DND-41 (cell line): ENCODE results near the gene CDK13.

Experiments
- ATAC-seq: fragments of 200-7000 bp; cut with Tn5 transposase; 3 replicates; pipeline ENCODE4 v1.9.1; 2021; ENCODE audit warnings: low read depth; ENCODE audit not compliant: insufficient read depth
- DNase-seq: peaks from one replicate; pipeline ENCODE4 v3.0.0-alpha.2; 2020
- H2AFZ ChIP-seq: 2 replicates; pipeline ENCODE4 v1.6.0; 2012; ENCODE audit warnings: low read depth, low read length
- H3K27ac ChIP-seq: 2 replicates; pipeline ENCODE4 v1.5.1; 2012; ENCODE audit warnings: low read length, inconsistent platforms
- H3K27me3 ChIP-seq: fragments of 200-600 bp; sonication (generic); 2 replicates; pipeline ENCODE4 v1.6.0; 2012; ENCODE audit warnings: low read length, mild to moderate bottlenecking, inconsistent platforms; ENCODE audit not compliant: insufficient read depth, poor library complexity
- H3K36me3 ChIP-seq: 2 replicates; pipeline ENCODE4 v1.5.1; 2012; ENCODE audit warnings: low read length, inconsistent platforms; ENCODE audit not compliant: insufficient read depth
- H3K4me1 ChIP-seq: 2 replicates; pipeline ENCODE4 v1.5.1; 2012; ENCODE audit warnings: mild to moderate bottlenecking, low read length; ENCODE audit not compliant: insufficient read depth
- H3K4me2 ChIP-seq: 2 replicates; pipeline ENCODE4 v1.6.0; 2012; ENCODE audit warnings: mild to moderate bottlenecking, moderate library complexity, low read length, inconsistent platforms; ENCODE audit not compliant: insufficient read depth
- H3K4me3 ChIP-seq, 2 experiments: fragments of 200-600 bp in 1 of 2; shearing (Covaris generic) in 1 of 2; 2 replicates each; pipeline ENCODE4 v1.5.1; 2012 to 2016; ENCODE audit warnings: inconsistent platforms in 2 of 2, low read length in 2 of 2, mild to moderate bottlenecking in 2 of 2, low read depth in 1 of 2, moderate library complexity in 1 of 2
- H3K79me2 ChIP-seq: 2 replicates; pipeline ENCODE4 v1.6.0; 2012; ENCODE audit warnings: low read length, inconsistent platforms; ENCODE audit not compliant: insufficient read depth
- H3K9ac ChIP-seq: 2 replicates; pipeline ENCODE4 v1.6.0; 2012; ENCODE audit warnings: low read depth, mild to moderate bottlenecking, inconsistent platforms, low read length, moderate library complexity
- H3K9me3 ChIP-seq: 2 replicates; pipeline ENCODE4 v1.5.1; 2012; ENCODE audit warnings: low read length, moderate library complexity, mild to moderate bottlenecking, inconsistent platforms; ENCODE audit not compliant: insufficient read depth, severe bottlenecking
- H4K20me1 ChIP-seq: 2 replicates; pipeline ENCODE4 v1.6.0; 2012; ENCODE audit warnings: low read length; ENCODE audit not compliant: insufficient read depth
- CTCF ChIP-seq: IDR thresholded peaks from 2 replicates; pipeline ENCODE4 v1.5.1; 2012; ENCODE audit warnings: borderline replicate concordance, low read length, moderate library complexity, mild to moderate bottlenecking; ENCODE audit not compliant: poor library complexity, severe bottlenecking; ENCODE audit errors: extremely low read depth
- EZH2 ChIP-seq: IDR thresholded peaks from 3 replicates; pipeline ENCODE4 v1.6.1; 2012; ENCODE audit warnings: borderline replicate concordance, low read depth, mild to moderate bottlenecking, moderate library complexity, low read length, inconsistent platforms; ENCODE audit not compliant: severe bottlenecking

CDK13 gene

GRCh38 chr7:40098810-40099209 is 148.8 kb downstream of the CDK13 start:
- TF ChIP-seq CTCF = no peak
- TF ChIP-seq EZH2 = no peak
- H3K9me3 ChIP-seq = no peaks in the 10 kb centered on the region
- DNase-seq = no peak
- no peaks in the 10 kb centered on the region for H3K4me1 ChIP-seq
- H3K4me2 ChIP-seq = no peak overlapping the region
- no peaks in the 10 kb centered on the region for H3K79me2 ChIP-seq
- no peak overlapping the region for H2AFZ ChIP-seq
- peaks cover 31% of the 10 kb centered on the region for H3K36me3 ChIP-seq
- ATAC-seq = no peak
- H3K4me3 ChIP-seq = no peak overlapping the region
- no peak overlapping the region for H3K27ac ChIP-seq
- no peaks in the 10 kb centered on the region for H4K20me1 ChIP-seq
- H3K27me3 ChIP-seq = no peaks in the 10 kb centered on the region
- H3K9ac ChIP-seq = no peak overlapping the region

- no peak overlapping the region for H3K9ac ChIP-seq
- H3K4me2 ChIP-seq = no peak overlapping the region
- no peak overlapping the region for H2AFZ ChIP-seq
- H3K27ac ChIP-seq = no peak overlapping the region
- H3K4me3 ChIP-seq = no peak overlapping the region
- peaks cover 21% of the 10 kb centered on the region for H3K36me3 ChIP-seq
- ATAC-seq = no peak
- DNase-seq = no peak
- H3K79me2 ChIP-seq = no peaks in the 10 kb centered on the region
- no peaks in the 10 kb centered on the region for H3K4me1 ChIP-seq
- H4K20me1 ChIP-seq = no peaks in the 10 kb centered on the region
- TF ChIP-seq CTCF (no peak), EZH2 (no peak)
- H3K9me3 ChIP-seq = no peaks in the 10 kb centered on the region
- H3K27me3 ChIP-seq = no peaks in the 10 kb centered on the region
Observed at GRCh38 chr7:40099837-40100236, 149.8 kb downstream of the CDK13 start.

GRCh38 chr7:40101201-40101600 is 151.1 kb downstream of the CDK13 start:
- H3K4me2 ChIP-seq = no peak overlapping the region
- H3K9ac ChIP-seq = no peak overlapping the region
- no peaks in the 10 kb centered on the region for H4K20me1 ChIP-seq
- ATAC-seq (no peak), DNase-seq (no peak)
- peaks cover 8% of the 10 kb centered on the region; the same call in 1 of the 2 replicates for H3K36me3 ChIP-seq
- H2AFZ ChIP-seq = no peak overlapping the region
- TF ChIP-seq EZH2 = no peak
- no peak for TF ChIP-seq CTCF
- H3K27ac ChIP-seq = no peak overlapping the region
- H3K9me3 ChIP-seq = no peaks in the 10 kb centered on the region
- H3K4me3 ChIP-seq = no peak overlapping the region
- H3K4me1 ChIP-seq = no peaks in the 10 kb centered on the region
- no peaks in the 10 kb centered on the region for H3K79me2 ChIP-seq
- H3K27me3 ChIP-seq = no peaks in the 10 kb centered on the region

- DNase-seq (no peak), ATAC-seq (no peak)
- Histone ChIP-seq H2AFZ (no peak overlapping the region), H3K79me2 (no peaks in the 10 kb centered on the region), H4K20me1 (no peaks in the 10 kb centered on the region), H3K27ac (no peak overlapping the region), H3K9me3 (no peaks in the 10 kb centered on the region), H3K27me3 (no peaks in the 10 kb centered on the region), H3K4me1 (no peaks in the 10 kb centered on the region), H3K36me3 (no peaks in the 10 kb centered on the region; the same call in 1 of the 2 replicates), H3K4me2 (no peak overlapping the region), H3K9ac (no peak overlapping the region), H3K4me3 (no peak overlapping the region)
- TF ChIP-seq CTCF (no peak), EZH2 (no peak)
Observed at GRCh38 chr7:40102897-40103296, 152.8 kb downstream of the CDK13 start.
